ENCODE measurements around the gene SLC38A10.

The SLC38A10 gene

DNA sequence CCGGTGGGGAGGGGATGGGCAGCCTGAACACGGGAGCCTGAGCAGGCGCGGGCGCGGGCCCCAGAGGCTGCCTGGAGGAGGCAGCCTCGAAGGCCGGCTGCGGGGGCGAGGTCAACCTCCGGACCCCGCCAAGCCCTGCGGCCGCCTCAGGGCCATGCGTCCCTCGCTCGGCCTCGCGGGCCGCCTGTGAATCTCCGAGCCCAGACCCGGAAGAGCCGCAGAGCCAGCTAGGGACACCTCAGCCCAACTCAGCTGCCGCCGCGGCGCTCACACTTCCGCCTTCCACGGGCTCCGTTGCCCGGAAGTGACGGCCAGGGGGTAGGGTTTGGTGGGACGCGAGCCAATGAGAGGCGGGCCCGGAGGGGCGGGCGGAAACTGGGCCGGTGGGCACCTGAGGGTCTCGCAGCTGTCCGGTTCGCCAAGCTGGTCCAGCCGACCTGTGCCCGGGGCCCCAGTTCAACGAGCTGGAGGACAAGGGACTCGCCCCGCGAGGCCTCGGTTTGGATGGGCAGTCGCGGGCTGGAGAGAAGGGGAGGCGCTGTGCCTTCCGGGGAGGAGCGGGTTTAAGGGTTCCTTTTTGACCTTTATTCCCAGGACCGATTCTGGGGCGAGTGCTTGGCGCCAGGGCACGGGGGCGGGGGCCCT is at the start of gene SLC38A10:
TSS of gene SLC38A10 (minus strand) at position 277 of the 645 bp plus-strand sequence. CDS start 386 bp downstream, outside the sequence.
- DNase-seq (ENCODE audit: low spot score), result peak; percentile 99

DNA sequence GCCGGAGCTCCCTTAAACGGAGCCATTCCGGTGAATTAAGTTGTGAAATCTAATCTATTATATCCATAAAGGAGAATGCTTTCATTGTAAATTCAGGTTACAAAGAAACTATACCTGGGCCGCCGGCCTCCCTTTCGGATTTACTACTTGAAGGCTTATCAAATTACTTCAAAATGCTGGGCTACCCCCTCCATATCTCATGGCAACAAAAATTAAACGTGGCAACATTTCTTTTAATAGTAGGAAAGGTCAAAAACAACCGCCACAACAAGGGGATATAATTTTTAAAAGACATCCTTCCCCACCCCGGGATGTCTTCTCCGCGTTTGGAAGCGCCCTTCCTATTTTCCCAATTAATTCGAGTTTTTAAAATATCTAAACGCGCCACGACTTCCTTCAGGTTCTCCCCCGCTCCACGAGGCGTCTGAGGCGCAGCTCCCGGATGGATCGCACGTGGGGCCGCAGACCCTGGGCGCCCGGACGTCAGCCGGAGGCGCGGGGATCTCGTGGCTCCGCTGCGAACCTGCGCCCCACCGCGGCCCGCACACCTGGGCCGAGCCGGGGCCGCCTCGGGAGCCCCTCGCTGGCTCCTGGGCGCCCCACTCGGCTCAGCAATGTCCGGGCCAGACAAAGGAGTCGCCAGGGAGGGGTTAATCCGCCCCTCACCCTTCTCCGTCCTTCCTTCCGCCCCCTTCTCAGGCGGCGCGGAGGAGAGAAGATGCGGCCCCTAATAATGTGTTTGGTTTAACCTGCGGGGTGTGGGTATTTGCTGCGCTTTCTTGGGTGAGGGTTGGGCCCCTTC is 47.4 kb upstream of the SLC38A10 start:
- peak; percentile 52 for DNase-seq (ENCODE audit: low spot score)

DNA sequence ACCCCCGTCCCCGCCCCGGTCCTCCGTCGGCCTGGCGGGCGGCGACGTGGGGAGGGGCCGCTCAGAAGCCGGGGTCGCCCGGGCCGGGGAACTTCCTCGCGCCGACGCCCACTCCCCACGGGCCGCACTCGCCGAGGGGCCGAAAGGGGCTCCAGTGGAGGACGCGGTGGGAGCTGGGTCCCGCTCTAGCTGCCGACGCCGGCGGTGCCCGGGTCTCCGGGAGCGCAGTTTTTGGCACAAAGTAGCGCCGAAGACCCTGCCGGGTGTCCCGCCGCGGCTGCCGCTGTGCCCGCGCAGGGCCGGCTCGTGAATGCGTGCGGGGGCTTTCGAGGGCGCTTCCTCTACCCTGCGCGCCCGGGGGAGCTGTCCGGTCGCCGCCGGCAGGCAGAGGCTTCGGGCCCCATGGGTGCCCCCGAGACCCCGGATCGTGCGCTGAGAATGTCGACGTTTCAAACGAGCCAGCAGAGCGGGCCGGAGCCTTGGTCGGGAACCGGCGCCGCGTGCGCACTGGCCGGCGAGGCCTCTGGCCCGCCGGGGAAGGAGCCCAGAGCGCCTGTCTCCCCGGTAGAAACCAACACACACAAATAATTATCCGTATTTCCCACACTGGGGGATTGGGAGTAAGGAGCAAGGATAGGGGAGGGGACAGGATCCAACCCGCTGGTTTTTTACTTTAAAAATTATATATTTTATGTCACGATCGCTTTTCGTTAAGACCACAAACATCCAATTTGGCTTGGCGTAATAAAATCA is 46.6 kb upstream of the SLC38A10 start:
- DNase-seq (ENCODE audit: low spot score), result no peak

DNA sequence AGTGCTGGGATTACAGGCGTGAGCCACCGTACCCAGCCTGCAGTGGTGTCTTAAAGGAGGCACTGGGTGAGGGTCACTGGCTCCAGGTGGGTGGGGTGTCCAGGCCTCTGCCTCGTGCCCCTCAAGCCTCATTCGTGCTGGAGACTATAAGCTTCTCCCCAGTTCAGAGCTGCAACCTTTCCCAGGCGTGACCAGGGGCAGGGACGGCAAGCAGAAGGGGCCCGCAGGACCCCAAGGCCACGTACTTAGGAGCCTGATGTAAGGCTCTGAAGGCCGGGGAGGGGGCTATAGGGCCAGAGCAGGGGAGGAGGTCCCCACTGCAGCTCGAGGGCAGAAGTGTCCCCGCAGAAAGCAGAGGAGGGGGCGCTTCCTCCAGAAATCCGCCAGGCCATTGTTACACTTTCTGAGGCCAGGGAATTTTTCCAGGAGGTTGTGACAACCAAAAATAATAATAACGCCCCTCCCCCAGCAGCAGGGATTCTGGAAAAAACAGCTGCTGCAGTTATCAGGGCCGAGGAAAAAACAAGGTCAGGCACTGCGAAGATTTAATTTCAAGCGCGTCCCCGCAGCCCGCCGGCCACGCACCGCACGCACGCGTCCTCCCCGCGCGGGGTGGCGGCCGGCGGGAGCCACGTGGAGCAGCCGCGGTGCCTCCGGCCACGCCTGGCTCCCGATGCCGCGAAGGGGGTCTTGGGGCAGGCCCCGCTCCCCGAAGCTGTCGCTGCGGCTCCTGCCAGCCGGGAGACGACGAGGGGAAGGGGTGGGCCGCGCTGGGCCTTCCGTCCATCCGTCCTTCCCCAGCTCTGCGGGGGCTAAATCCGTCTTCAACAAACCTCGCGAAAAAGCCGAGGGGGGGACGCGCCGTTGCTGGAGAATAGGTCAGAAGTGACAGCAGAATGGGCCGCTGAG is 45.8 kb upstream of the SLC38A10 start:
- peak; percentile 58 for DNase-seq (ENCODE audit: low spot score)

DNA sequence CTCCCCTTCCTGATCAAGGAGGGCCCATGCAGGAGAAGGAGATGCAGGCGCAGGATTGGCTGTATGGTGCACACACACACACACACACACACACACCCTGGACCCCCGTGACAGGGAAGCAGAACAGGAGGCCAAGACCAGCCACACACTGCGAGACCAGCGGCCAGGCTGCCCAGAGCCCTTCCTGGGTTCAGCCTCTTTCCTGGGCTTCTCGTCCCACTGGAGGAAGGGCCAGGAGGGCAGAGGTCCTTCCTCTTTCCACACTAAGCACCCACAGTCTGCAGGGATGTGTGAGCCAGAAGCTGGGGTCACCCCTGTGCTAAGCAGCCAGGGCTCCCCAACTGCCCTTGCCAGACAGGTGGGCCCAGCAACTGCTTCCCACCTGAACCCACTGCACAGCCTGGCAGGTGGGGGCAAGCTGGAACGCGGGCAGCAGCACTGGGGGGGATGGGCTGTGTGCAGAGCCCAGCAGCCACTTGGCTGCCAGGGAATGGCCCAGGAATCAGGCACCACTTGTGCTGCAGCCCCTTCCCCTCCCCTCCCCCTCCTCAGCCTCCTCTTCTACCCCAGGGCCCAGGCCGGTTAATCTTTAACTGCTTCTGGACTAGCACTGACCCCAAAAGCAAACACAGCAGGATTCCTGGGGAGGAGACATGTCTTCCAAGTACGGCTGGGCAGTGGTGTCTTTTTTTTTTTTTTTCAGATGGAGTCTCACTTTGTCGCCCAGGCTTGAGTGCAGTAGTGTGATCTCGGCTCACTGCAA is 44.6 kb upstream of the SLC38A10 start:
- DNase-seq (ENCODE audit: low spot score), result peak; percentile 98

DNA sequence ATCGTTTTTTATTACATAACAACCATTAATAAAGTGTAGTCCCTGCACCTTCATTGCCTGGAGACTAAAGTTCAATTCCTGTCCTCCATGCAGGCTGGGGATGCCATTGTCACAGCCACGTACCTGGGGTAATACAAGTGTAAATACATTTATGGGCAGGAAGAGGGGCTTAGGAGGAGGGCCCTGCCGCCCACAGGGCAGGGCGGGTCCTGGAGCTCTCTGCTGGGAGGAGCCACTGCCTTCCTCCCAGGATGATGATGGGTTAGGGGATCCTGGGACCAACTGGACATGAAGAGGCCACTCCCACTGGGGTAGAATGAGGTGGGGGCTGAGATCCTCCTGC is 44.1 kb upstream of the SLC38A10 start:
- peak; percentile 63 for DNase-seq (ENCODE audit: low spot score)

DNA sequence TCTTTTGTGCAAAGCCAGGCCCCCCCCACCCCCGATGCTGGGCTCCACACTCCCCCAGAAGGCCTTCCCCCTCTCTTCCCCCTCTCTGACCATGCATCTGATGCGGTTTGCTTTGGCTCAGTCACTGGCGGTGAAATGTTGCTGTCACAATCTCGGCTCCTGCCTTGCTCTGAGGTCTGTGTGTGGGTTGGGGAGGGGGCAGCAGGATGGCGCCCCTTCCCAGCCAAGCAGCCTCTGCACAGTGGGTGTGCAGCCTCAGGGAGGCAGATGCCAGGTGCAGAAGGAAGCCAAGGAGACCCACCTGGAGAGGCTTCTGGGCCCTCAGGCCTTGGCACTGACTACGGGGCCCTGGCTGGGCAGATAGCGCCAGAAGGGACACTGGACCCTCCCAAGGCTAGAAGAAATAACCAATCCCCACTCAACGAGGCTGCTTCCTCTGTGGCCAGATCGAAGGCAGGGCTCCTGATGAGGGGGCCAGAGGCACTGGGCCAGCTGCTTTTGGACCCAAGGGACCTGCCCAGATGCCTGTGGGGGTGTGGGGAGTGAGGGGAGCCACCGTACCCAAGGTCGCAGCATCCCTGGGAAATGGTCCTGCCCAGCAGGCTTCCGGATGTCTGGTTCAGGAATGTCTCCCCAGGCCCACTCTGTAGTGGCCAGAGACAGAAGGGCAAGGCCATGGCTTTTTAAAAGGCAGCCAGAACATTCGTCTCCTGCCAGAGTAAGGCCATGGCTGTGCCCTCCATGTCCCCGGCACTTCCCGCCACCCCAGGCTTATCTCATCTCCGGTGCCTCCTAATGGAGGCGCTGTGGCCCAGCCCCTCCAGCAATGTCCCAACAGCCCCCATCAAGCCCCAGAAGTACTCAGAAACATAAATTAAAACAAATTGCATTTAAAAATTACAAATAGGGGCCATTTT is 43.4 kb upstream of the SLC38A10 start:
- DNase-seq (ENCODE audit: low spot score), result no peak

DNA sequence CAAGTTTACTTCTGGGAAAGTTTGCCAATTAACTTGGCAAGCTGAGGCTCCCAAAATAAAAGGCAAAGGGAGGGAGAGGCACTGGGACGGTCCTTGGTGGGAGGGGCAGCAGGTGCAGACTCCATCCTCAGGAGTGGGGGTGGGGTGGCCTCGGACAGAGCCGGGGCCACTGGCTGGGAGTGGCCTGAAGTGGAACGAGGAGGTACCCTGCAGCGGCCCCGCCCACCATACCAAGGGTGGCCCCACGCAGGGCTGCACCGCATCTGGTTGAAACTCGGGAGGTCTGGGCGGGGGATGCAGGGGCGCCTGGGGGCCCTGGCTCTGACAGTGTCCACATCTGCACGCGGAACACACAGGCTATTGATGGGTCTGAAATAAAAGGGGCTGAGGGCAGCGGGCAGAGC is 42.4 kb upstream of the SLC38A10 start:
- DNase-seq (ENCODE audit: low spot score), result no peak

DNA sequence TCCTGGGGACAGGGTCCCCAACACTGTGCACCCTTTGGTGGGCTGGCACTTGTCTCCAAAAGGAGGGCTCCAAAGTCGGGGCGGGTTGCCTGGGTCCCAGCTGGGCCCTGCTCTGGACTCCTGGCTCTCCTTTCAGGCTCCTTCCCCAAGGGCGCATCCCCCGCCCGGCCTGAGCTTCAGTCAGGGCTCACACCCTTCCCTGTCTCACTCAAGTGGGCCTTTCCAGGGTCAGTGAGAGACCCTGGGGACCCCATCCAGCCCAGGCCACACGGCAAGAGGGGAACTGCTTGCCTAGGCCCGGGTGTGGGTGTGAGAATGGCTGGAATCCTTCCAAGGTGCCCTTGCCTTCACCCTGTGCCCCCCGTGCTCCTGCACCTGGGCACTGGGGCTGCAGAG is 41.8 kb upstream of the SLC38A10 start:
- DNase-seq (ENCODE audit: low spot score), result no peak

DNA sequence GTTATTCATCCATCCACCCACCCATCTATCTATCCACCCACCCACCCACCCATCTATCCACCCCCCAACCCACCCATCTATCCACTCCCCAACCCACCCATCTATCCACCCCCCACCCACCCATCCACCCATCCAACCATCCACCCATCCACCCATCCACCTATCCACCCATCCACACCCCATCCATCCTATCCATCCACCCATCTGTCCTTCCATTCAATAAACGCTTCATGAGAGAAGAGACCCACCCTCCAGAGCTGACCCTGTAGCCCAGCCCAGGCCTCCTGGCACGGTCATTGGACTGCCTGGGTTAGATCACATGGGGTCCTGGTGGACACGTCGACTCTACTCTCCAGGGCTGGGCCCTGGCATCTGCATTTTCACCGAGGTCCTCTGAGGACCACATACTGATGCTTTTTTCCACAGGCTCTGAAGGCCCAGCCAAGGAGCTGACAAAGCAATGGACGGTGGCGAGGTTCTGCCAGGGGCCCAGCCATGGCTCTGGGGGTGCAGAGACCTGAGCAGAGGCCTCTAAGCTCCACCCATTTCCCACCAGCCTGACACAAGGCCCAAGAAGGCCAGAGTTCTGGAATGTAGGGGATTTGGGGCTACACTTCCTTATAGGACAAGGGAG is 41.3 kb upstream of the SLC38A10 start:
- no peak for DNase-seq (ENCODE audit: low spot score)

DNA sequence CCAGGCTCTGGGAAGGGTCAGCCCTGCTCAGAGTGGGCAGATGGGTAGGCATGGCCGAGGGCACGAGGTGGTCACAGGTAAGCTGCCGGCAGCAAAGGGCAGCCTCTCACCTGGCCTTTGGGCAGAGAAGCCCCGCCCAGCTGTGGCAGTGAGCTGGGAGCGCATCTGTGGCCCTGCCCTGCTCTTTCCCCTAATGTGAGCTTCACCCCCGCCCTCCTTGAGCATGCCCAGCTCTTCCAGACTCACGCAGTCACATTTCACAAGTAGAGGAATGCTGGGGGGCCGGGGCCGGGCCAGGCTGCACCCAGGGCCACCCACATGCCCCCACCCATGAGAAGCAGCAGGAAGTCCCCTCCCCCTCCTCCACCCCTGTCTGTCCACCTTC is 40.7 kb upstream of the SLC38A10 start:
- no peak for DNase-seq (ENCODE audit: low spot score)

DNA sequence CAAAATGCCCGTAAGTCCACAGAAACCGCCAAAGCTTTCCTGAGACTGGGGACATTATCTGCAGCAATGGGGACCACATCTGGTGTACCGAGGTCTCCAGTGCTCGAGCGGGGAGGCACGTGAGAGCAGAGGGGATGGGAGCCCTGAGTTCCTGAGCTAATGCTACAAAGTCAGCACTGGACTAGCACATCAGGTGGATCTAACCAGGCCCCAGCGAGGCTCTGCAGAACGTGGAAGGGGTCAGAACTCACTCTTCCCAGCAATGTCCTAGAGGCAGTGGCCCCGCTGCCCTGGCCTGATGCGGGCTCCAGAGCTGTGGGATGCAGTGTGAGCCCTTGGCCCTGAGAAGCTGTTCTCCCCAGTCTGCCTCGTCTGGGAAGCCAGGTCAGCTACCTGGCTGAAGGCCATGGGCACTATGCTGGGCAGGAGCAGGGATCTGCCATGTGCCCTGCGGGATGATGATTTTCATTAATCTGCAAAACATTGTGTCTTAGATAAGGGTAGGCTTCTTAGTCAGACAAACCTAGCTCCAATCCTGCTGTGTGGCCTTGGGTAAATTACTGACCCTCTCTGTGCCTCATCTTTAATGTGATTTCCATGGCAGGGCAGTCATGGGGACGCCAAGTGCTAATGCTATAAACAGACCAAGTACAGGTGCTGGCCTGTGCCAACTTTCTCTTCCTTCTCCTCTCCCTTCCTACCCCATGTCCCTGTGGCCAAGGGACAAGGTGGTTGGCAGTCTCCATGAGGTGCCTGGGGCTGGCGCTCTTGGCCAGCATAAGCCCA is 40.1 kb upstream of the SLC38A10 start:
- DNase-seq (ENCODE audit: low spot score), result no peak

DNA sequence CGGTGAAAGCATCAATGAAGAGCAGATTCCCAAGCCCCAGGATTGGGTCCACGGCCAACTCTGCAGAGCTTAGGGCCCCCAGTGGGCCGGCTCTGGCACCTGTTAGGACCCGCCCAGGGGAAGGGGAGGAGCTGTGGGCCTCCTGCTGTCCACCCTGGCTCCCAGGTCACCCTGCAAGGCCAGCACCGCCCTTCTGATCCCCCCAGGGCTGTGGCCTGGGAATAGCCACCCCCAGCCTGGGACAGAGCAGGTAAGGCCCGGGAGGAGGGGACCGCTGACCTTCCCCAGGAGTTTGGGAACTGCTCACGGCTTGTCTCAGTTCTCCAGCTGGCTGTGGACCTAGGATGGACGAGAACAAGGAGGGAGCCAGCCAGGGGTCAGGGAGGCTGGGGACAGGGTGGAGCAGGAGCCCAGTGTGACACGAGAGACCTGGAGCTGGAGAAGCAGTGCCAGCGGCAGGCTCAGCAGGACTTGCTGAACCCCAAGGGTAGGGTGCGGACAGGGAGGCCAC is 39.3 kb upstream of the SLC38A10 start:
- peak; percentile 66 for DNase-seq (ENCODE audit: low spot score)

DNA sequence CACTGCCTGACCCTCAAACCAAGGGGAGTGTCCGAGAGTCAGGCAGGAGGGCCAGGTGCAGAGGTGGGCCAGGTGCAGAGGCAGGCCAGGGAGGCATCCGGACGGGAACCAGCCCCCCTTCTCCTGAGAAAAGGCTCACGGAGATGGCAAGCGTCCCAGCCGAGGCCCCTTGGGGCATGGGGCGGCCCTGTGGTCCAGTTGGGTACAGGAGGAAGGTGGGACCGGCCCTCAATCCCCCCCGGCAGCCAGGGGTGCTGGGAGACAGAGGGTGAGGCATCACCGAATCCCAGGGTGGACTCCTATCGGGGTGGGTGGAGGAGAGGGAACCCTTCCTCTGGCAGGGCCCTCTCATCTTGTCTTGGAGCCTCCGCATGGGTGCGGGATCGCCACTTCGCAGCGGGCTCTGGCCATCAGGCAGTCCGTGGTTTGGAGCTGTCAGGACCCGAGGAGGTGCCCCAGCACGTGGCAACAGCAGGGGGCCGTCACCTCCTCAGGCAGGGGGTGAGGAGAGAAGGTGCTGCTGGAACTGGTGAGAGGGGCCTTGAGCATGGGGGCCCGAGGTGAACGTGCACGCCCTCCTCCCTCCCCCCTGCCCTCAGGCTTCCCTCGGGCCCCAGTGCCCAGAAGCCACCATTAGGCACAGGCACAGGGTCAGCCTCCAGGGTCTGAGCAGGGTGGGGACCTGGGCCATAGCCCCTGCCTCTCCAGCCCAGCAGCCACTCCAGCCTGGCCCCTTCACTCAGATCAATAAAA is 38.7 kb upstream of the SLC38A10 start:
- DNase-seq (ENCODE audit: low spot score), result no peak

DNA sequence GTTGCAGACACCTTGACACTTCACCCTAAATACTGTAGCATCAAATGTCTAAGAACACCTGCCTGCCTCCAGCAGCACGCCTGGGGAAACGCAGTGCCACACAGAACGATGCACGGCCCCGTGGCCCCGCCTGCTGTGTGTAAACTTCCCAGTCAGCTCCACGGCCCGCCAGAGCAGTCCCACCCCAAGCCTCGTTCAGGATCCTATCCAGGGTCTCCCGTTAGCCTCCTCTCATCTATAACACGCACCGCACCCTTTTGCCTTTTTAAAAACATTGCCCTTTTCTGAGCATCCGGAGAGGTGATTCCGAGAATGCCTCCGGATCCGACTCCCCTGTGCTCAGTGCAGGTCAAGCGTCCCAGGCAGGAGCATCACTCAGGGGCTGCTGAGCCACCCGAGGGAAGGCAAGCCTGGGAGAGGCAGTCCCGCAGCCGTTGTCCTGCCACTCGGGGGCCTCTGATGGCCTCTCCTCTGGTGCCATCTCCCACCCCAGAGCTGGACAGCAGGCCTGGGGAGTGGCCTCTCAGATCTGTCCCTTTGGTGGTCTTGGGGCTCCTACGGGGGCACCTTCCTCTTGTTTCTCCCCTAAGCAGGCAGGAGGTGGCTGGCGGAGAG is 37.9 kb upstream of the SLC38A10 start:
- no peak for DNase-seq (ENCODE audit: low spot score)

DNA sequence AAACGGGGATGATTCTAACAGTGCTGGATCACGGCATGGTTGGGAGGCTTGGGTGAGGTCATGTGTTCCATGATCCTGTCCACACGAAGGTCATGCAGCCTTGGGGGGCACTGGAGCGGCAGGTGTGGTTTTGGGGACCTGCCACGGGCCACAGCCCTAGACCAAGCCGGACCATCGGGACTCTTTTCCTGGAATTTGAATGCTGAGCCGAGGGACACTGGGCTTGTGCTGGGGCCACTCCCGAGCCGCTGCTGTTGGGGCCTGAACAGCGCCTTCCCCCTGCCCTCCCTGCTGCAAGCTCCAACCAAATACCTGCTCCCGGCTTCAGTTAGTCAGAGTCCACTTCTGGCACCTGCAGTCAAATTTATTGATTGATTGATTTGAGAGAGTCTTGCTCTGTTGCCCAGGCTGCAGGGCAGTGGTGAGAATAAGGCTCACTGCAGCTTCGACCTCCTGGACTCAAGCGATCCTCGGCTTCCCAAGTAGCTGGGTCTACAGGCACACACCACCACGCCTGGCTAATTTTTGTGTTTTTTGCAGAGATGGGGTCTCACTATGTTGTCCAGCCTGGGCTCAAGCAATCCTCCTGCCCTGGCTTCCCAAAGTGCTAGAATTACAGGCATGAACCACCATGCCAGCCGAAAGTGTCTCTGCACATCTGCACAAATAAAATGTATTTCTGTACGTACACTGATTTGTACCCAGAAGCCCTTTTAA is 37.2 kb upstream of the SLC38A10 start:
- no peak for DNase-seq (ENCODE audit: low spot score)
